ENCODE measurements around the gene SV2B. TPM values are rescaled to one million over a fixed set of nuclear protein-coding genes. Genes with fewer than 3 reads are reported as not detected.

Gene SV2B
- total RNA-seq, 1 experiment from 2014 or later: 1.4 TPM

DNA sequence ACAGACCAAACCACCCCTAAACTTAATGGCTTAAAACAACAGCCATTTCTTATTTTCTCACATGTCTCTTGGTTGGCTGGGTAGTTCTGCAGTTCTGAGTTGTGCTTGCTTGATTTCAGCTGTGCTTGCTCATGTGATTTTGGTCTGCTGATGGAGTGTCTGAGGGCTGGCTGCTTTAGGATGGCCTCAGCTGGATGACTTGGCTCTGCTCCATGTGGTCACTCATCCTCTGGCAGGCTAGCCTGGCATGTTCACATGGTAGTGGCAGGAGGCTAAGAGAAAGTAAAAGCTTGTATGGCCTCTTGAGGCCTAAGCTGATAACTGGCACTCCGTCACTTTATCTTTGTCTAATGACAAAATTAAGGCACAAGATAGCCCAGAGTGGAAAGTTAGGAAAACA lies 4.1 kb downstream of the SV2B start:
- TF ChIP-seq PREB (CRISPR knock-in tag; IDR thresholded peaks at IDR 0.05; ENCODE audit: borderline replicate concordance): no peak
- Mint-ChIP-seq H3K9me3 (no peaks in the 10 kb centered on the region), H3K27ac (no peak overlapping the region), H3K4me3 (no peak overlapping the region), H3K27me3 (ENCODE audit: low read depth) (peaks cover 54% of the 10 kb centered on the region), H3K4me1 (peaks cover 17% of the 10 kb centered on the region), H3K36me3 (no peaks in the 10 kb centered on the region)
- POLR2A ChIA-PET: no interaction called here
- CTCF ChIA-PET: no interaction called here
- DNase-seq (ENCODE audit: low spot score) (no peak), ATAC-seq (no peak)

- peaks cover 12% of the 10 kb centered on the region for H3K27me3 Mint-ChIP-seq (ENCODE audit: low read depth)
These were observed 8.4 kb downstream of the SV2B start for GRCh38 chr15:91108421-91108820.

DNA sequence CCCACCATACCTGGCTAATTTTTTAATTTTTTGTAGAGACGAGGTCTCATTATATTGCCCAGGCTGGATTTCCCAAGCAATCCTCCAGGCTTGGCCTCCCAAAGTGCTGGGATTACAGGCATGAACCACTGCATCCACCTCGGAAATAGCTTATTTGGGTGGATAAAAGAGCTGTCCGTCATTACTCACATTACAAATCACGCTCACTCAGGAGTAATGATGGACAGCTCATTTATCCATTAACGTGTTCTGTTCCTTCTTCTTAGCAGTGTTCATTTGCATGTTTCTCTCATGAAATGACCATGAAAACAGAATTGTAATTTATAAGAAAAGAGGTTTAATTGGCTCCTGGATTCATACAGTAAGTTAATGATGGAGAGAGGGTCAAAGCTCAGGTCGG lies 9.8 kb downstream of the SV2B start:
- peaks cover 5% of the 10 kb centered on the region for H3K4me1 Mint-ChIP-seq
- H3K27me3 Mint-ChIP-seq (ENCODE audit: low read depth): peaks cover 3% of the 10 kb centered on the region; the same call in 1 of the 2 replicates
- CTCF ChIA-PET: interaction anchor here (0.9 to 1.5 kb wide), 4 partner anchors 10 to 178 kb away, joined by 3 read pairs; partner anchors contain the start of gene SV2B

More at GRCh38 chr15:91108421-91108820, 8.4 kb downstream of the SV2B start:
- no peak for TF ChIP-seq MYBL2 (CRISPR knock-in tag; IDR thresholded peaks at IDR 0.05)
- TF ChIP-seq AFF4 (CRISPR knock-in tag; IDR thresholded peaks at IDR 0.05; ENCODE audit: borderline replicate concordance): no peak
- TF ChIP-seq PRDM15 (CRISPR knock-in tag; IDR thresholded peaks at IDR 0.05): no peak
- Mint-ChIP-seq H3K36me3 (no peaks in the 10 kb centered on the region), H3K9me3 (no peaks in the 10 kb centered on the region), H3K27ac (no peak overlapping the region), H3K4me3 (no peak overlapping the region), H3K4me1 (peaks cover 5% of the 10 kb centered on the region)
- ChIA-PET POLR2A (no interaction called here), CTCF (interaction anchor here (1.2 to 1.5 kb wide), 3 partner anchors 8 to 177 kb away, joined by 3 to 5 read pairs (median 3); partner anchors contain the start of gene SV2B)
- DNase-seq (ENCODE audit: low spot score): no peak
- no peak for ATAC-seq

DNA sequence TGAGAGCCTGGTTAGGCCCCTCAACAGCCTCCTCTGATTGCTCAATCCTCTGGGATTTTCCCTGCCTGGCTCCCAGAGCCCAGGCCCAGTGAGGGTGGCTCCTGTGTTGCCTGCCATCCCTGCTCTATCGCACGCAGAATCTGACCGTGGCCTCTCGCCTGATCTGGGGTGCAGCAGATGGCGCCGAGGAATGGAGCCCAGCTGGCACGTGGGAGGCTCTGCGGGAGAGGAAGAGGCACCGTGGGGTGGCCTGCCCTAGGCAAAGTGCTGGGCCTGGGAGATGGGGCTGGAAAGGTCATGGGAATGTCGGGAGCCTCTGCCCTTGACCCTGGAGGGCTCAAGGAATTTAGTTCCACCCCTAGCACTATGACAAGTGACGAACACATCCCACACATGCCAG lies 10.3 kb downstream of the SV2B start:
- Mint-ChIP-seq H3K4me1 (peaks cover 5% of the 10 kb centered on the region), H3K27ac (no peak overlapping the region), H3K4me3 (no peak overlapping the region), H3K9me3 (no peaks in the 10 kb centered on the region), H3K27me3 (ENCODE audit: low read depth) (peaks cover 3% of the 10 kb centered on the region; the same call in 1 of the 2 replicates), H3K36me3 (no peaks in the 10 kb centered on the region)
- ChIA-PET CTCF (interaction anchor here (0.9 to 1.3 kb wide), 2 partner anchors 10 to 78 kb away, joined by 3 read pairs; partner anchors contain the start of gene SV2B), POLR2A (interaction anchor here (0.6 kb wide), 1 partner anchor 158 kb away, joined by 3 read pairs; no protein-coding TSS in a partner anchor)
- TF ChIP-seq ATF1 (CRISPR knock-in tag; IDR thresholded peaks at IDR 0.05) (no peak), CREM (CRISPR knock-in tag; IDR thresholded peaks at IDR 0.05) (no peak), GRHL2 (CRISPR knock-in tag; IDR thresholded peaks at IDR 0.05; ENCODE audit: insufficient replicate concordance, severe bottlenecking) (no peak), ZNF671 (CRISPR knock-in tag; IDR thresholded peaks at IDR 0.05) (no peak), JAZF1 (CRISPR knock-in tag; IDR thresholded peaks at IDR 0.05) (no peak), ETV6 (CRISPR knock-in tag; IDR thresholded peaks at IDR 0.05) (no peak), ZNF263 (CRISPR knock-in tag; IDR thresholded peaks at IDR 0.05; ENCODE audit: low read depth) (no peak), ZNF416 (CRISPR knock-in tag; IDR thresholded peaks at IDR 0.05) (no peak)
- DNase-seq (ENCODE audit: low spot score) (no peak), ATAC-seq (no peak)

More for the DNA sequence above, 9.8 kb downstream of the SV2B start:
- H3K4me3 Mint-ChIP-seq: no peak overlapping the region
- DNase-seq (ENCODE audit: low spot score) (no peak), ATAC-seq (no peak)
- no peaks in the 10 kb centered on the region for H3K9me3 Mint-ChIP-seq
- H3K27ac Mint-ChIP-seq: no peak overlapping the region
- TF ChIP-seq IRF2 (CRISPR knock-in tag; IDR thresholded peaks at IDR 0.05; ENCODE audit: borderline replicate concordance, low read depth) (no peak), ZNF121 (CRISPR knock-in tag; IDR thresholded peaks at IDR 0.05) (no peak)
- POLR2A ChIA-PET: interaction anchor here (0.6 kb wide), 1 partner anchor 159 kb away, joined by 3 read pairs; no protein-coding TSS in a partner anchor
- H3K36me3 Mint-ChIP-seq: no peaks in the 10 kb centered on the region

All from WTC11 (cell line).